HL-60/S4 (cell line): ENCODE data around the gene TMEM134.
"Not testable (repeated sequence)": the region's sequence is repeated elsewhere in the genome, so short reads cannot be mapped to it uniquely, and the experiment has no call there.

Experiments used
- in situ Hi-C: fragments of 300-500 bp; cut with MboI; formaldehyde crosslinking; loops from 2 replicates; pipeline ENCODE4 v1.14.3; 2022; ENCODE audit warnings: low sequenced_read_pairs

Gene TMEM134

GRCh38 chr11:67486481-67487195, 17.6 kb upstream of the TMEM134 start:
- in situ Hi-C loops = no loop called here

GRCh38 chr11:67485873-67486361, 16.9 kb upstream of the TMEM134 start:
- in situ Hi-C loops = not testable (repeated sequence)

GRCh38 chr11:67484847-67485311, 15.8 kb upstream of the TMEM134 start:
- in situ Hi-C loops = no loop called here

- in situ Hi-C loops = no loop called here
Observed at GRCh38 chr11:67483831-67484665, 15.0 kb upstream of the TMEM134 start.

GRCh38 chr11:67482827-67483798, 14.1 kb upstream of the TMEM134 start, which contains the start of gene AIP:
TSS of gene AIP (plus strand) at chr11:67483026. CDS start at chr11:67483159, 133 bp downstream.
- in situ Hi-C loops = no loop called here

GRCh38 chr11:67482275-67482826, 13.3 kb upstream of the TMEM134 start:
- in situ Hi-C loops = no loop called here

- in situ Hi-C loops = not testable (repeated sequence)
Observed at GRCh38 chr11:67477344-67478050, 8.4 kb upstream of the TMEM134 start.

- in situ Hi-C loops = not testable (repeated sequence)
Observed at GRCh38 chr11:67476692-67477091, 7.6 kb upstream of the TMEM134 start.

GRCh38 chr11:67472882-67473281, 3.8 kb upstream of the TMEM134 start:
- in situ Hi-C loops = no loop called here

- in situ Hi-C loops = no loop called here
Observed at GRCh38 chr11:67470337-67471002, 1.4 kb upstream of the TMEM134 start.

GRCh38 chr11:67469508-67469811, 409 bp upstream of the TMEM134 start:
- in situ Hi-C loops = no loop called here

GRCh38 chr11:67468456-67468758, 644 bp downstream of the TMEM134 start:
- in situ Hi-C loops = no loop called here

GRCh38 chr11:67468056-67468455, 995 bp downstream of the TMEM134 start:
- in situ Hi-C loops = no loop called here

- in situ Hi-C loops = no loop called here
Observed at GRCh38 chr11:67466962-67467771, 1.9 kb downstream of the TMEM134 start.

GRCh38 chr11:67466367-67466766, 2.7 kb downstream of the TMEM134 start:
- in situ Hi-C loops = no loop called here

GRCh38 chr11:67465530-67465929, 3.5 kb downstream of the TMEM134 start:
- in situ Hi-C loops = not testable (repeated sequence)

- in situ Hi-C loops = no loop called here
Observed at GRCh38 chr11:67465189-67465510, 3.9 kb downstream of the TMEM134 start.

GRCh38 chr11:67464411-67465188, 4.5 kb downstream of the TMEM134 start:
- in situ Hi-C loops = no loop called here
